MV-4-11 (cell line): Measurements from ENCODE around the gene ZKSCAN8.
A peak's percentile ranks its signal among the peaks of the same experiment; 100 is the strongest.

ENCODE experiments used
- DNase-seq: peaks from one replicate; lab custom pipeline; 2025; lab: John Stamatoyannopoulos, UW

The ZKSCAN8 gene

GRCh38 chr6:28206928-28207509, 65.3 kb downstream of the ZKSCAN8 start:
- no peak for DNase-seq

- peak; percentile 4 for DNase-seq
These were observed 65.9 kb downstream of the ZKSCAN8 start for GRCh38 chr6:28207510-28208110.

- no peak for DNase-seq
These were observed 66.5 kb downstream of the ZKSCAN8 start for GRCh38 chr6:28208111-28208659.
